GDM1 (cell line): ENCODE results near the gene MYH15.

Source experiments
- DNase-seq: peaks from one replicate; lab custom pipeline; 2025; lab: John Stamatoyannopoulos, UW

MYH15 gene

DNA sequence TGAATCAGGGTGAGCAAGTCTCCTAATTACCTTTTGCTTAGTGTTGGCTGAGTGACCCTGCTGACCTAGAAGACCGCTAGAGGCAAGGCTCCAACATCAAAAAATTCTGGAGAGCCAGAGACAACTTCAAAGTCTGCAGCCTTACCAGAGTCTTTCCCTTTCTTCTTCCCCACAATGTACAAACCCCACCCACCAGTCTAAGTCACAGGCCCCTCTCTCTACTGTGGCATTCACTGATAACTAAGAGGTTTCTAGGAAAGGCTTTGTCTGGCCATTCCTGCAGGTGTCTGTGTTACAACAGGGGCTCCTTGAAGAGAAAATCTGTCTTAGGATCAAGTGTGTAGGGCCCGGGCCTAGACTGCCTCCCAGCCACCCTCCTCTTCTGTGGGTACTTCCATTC is 525 bp downstream of the MYH15 start:
- no peak for DNase-seq

DNA sequence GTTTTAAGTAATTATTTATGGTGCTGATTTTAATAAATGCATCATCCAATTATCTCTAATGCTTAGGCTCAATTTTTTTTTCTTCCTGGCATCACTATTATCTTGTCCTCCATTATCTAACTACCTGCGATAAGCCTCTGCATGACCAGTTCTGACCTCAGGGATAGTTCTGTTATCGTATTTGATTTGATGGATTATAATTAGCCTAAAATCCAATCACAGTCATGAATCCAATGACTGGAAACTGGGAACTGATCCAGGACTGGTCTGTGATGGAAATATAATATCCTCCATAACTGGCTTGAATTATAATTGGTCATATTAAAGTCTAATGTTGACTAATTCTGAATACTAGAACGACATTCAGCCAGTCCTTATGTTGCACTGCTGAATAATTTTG is 1.1 kb downstream of the MYH15 start:
- no peak for DNase-seq

DNA sequence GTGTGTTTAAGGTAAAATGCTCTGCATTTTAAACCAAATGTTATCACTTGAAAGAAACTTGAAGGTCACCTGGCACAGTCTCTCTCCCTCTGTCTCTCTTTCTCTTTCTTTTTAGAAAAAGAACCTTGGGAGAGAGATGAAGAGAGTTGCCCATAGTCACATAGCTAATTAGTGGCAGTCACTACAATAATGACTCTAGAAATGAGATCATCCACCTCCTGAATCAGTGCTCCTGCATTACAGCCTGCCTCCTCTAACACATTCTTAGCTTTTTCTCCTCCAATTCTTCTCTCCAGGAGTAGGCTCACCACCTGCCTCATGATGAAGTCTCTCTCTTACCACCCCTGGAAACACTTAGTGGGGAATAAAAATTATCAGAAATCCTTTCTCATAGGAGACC is 2.5 kb downstream of the MYH15 start:
- no peak for DNase-seq

DNA sequence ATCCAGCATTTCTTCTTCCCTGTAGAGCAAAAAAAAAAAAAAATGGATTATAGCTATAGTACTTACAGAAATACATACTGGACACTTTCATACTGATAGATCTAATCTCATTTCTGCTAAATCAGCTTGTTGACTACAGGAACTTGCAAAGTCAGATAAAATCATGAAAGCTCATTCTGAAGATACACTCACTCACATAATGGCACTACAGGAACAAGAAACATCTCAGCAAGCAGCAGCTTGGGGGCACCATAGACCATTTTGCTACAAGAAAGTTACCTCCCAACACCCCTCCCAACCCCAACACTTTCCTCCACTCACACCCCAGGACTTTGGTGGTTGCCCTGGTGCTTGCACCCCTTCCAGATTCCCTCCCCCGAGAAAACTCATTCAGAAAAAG is 4.6 kb downstream of the MYH15 start:
- no peak for DNase-seq

DNA sequence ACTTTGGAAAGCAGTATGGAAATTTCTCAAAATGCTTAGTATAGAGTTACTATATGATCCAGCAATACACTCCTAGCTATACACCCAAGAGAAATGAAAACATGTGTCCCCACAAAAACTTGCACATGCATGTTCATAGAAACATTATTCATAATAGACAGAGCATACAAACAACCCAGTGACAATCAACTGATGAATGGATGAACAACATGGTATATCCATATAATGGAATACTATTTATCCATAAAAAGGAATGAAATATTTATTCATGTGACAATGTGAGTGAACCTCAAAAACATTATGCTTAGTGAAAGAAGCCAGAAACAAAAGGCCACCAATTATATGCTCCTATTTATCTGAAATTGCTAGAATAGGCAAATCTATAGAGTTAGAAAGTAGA is 6.7 kb downstream of the MYH15 start:
- DNase-seq: no peak

DNA sequence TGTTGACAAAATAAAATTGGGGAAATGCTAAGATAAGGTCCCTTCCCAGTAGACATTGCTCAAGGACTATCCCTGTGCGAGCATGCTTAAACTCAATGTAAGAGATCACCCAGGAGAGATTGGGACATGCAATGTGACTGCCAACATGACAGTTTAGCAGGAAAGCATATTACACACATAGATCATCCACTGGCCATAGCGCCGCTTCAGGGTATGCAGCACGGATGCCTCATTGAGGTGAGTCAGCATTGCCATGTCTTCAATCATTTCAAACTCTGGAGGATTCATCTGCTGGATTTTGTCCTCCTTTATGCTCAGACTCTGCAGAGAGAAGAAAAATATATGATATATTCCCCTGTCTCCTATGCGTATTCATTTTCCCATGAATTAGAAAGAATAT is 8.9 kb downstream of the MYH15 start:
- DNase-seq: no peak

DNA sequence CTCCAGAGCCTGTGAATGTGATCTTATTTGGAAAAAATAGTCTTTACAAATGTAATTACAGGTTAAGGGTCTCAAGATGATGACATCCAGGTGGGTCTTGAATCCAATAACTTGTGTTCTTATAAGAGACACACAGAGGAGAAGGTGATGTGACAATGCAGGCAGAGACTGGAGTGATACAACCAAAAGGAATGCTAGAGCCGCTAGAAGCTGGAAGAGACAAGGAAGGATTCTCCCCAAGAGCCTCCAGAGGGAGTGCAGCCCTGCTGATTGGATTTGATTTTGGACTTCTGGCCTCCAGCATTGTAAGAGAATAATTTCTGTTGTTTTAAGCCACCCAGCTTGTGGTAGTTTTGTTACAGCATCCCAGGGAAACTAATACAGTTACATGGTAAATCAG is 9.7 kb downstream of the MYH15 start:
- no peak for DNase-seq

DNA sequence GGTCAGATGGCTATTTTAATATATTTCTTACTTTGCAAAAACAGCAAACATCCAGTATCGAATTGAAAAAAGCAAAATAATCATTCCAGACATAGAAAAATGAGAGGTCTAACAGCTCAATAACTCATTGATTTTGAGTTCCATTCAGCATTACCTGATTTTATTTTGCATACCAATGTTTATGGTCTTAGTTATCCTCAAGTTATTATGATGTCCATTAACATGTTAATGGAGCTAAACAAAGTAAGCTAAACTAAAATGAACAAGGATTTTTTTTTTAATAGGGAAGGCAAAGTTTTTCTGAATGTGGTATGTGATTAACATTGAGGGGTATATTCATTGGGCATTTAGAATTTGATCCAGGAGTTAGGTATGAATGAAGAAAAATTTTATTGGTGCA is 13.1 kb downstream of the MYH15 start:
- DNase-seq: no peak

DNA sequence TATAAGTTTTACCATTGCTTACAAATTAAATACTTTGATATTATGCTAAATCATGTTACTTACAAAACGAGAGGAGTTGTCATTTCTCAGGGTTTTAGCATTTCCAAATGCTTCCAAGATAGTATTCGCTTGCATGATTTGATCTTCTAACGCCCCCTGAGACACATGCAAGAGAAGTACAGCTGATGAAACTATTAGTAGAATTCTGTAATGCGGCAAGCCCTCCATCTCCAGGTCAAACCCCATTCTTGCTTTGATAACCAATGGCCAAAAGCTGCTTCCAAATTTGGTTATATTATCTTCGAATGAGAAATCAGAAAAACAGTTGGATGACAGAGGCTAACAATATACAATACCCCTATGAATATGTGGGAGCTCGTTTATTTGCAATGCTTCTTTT is 14.7 kb downstream of the MYH15 start:
- DNase-seq: no peak

DNA sequence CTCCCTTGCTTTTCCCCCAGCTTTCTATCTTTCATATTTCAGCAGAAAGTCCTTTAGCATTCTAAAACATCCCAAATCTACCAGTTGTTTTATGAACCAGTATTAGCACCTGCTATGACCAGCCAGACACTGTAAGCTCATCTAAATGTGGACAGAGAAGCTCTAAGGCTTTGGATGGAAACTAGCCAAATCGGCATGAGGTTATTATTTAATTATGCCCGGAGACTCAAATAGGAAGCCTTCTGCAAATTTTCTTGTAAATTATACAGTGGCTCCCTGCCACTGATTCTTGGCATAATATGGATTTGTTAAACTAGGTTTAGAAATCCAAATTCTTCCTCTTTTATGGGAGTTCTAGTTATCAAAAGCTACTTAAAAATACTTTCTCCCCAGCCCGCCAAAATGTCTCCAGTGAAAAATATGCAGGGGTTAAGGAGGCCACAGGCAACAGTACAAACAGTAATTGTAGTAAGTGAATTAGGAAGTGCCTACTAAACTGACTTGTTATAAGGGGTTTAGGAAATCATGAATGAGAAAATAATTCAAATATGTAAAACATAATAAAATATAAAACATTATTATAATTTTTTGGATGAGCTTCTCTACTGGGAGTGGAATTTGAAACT is 15.4 kb downstream of the MYH15 start:
- DNase-seq: no peak

DNA sequence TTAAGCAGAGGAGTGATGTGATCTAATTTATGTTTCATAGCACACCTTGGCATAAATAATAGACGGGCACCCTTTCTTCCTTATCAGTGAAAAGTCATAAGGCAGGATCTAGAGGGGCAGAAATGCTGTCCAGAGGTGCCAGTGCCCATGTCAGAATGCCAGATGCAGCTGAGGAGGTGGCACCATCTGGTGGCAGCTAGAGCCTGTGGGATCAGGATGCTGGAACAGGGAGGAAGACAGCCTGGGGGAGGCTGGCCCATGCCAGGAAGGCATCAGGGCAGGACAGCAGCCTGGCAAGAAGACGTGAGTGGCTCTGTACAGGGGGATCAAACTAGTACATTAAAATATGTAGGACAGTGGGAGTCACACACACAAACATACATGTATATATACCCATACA is 16.5 kb downstream of the MYH15 start:
- no peak for DNase-seq

DNA sequence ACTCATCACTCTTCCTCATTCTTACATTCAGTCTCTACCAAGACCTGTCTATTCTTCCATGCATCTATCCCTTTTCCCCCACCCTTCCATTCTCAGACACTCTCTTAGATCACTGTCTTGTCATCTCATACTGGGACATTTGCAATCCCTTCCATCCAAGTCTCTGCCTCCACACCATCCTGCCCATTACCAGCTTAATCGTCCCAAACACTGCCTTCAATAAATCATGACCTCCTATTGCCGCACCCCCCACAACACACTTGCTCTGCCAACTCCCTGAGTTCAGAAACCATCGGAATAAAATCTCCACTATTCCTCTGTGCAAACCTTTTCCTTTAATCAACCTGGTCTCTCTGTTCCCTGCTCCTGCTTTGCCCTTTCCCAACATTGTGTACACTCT is 18.9 kb downstream of the MYH15 start:
- DNase-seq: no peak

DNA sequence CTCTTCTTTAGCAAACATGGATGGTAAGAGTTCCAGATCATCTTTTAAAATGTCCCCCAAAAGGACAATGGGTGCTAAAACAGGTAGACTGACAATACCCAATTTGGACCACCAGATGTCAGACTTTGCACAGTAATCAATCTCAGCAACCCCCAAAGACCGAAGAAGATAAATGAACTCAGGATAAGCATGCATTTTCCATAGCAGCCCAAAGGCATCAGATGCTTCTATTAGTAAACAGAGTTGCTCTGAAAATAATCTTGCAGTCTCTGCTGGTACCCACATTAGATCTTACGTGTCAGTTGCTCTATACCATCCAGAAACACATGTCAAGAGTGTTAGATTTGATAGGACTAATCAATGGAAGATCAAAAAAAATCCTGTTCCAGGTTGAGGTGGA is 20.6 kb downstream of the MYH15 start:
- DNase-seq: peak; percentile 10

DNA sequence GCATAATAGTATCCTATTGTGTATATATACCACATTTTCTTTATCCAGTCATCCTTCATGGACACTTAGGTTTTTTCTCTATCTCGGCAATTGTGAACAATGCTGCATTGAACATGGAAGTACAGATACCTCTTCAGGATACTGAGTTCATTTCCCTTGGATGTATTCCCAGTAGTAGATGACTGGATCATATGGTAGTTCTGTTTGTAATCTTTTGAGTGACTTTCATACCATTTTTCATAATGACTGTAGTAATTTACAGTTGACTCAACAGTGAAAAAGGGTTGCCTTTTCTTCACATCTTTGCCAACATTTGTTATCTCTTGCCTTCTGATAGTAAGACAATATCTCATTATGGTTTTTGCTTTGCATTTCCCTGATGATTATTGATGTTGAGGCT is 21.8 kb downstream of the MYH15 start:
- no peak for DNase-seq

DNA sequence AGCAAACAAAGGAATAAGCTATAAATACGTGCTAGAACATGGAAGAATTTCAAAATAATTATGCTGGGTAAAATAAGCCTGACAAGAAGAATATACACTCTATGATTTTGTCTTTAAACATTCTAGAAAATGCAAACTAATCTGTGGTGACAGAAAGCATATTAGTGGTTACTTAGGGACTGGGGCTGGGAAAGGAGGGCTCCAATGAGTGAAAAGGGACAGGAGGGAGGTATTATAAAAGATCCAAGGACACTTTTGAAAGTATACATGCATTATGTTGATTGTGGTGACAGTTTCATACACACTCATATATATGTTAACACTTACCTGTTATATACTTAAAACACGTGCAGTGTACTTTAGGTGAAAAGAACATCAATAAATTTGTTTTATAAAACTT is 23.0 kb downstream of the MYH15 start:
- DNase-seq: no peak

DNA sequence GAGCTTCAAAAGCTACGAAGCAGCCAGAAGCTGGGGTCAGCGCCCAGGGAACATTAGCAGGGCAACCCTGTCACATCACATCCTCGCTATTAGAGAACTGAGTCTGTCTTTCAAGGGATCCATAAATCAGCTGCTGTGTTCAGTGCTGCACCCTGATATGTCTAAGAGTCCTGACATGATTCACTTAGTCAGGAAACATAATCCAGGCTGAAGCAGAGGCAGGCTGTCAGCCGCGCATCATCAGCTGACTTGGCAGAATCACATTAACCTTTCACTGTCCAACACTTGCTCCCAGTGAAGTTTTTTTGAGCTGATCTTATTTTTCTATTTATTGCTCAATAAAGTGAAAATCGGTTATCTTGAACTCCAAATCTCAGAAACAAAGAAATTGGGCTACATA is 23.5 kb downstream of the MYH15 start:
- DNase-seq: no peak

DNA sequence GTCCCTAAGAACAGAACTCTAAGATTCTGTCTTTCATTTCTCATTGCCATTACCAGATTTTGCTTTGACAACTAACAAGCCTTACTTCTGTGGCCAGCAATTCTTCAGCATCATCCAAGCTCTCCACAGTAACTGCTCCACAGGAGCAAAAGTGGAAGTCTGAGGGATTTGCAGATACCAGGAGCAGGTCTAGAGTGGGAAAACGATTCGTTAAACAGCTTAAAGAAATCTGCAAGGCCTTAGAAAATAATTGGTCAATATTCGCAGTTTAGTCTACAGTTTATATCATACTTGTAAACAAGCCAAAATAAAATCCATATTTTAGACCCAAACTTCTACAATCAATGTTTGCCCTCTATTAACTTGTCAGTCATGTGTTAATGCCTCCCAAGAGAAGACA is 24.1 kb downstream of the MYH15 start:
- no peak for DNase-seq

DNA sequence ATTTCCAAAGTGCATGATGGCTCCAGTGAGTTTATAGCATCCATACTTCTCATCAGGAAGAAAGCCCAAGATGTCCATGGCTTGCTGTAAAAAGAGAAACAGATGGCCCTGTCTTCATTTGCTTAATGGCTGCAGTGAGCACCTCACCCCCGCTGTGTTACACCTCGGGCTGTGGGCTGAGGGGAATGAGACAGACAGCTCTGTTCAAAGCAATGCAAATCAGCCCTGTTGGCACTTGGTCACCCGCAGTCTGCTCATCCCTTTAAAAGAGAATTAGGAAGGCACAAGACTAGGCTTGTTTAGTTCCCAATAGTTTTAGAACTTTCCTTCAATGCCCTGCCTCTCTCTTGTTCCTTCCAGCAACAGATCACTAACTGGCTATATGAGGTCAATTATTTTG is 25.2 kb downstream of the MYH15 start:
- DNase-seq: no peak

DNA sequence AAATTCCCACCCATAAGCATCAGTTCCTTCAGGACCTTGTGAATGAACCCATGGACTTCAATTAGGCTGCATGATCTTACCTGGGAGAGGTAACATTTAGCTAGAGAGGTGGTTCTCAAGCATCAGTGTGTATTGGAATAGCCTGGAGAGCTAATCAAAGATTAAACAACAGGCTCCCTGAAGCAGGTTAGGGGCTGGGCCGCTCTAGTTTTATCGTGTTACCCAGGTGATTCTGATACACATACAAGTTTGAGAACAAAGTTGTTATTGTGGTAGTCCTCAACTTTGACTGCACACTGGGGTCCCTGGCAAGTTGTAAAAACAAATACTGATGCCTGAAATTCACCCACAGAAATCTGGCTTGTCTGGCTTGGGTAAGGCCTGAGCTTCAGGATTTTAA is 31.2 kb downstream of the MYH15 start:
- DNase-seq: no peak

DNA sequence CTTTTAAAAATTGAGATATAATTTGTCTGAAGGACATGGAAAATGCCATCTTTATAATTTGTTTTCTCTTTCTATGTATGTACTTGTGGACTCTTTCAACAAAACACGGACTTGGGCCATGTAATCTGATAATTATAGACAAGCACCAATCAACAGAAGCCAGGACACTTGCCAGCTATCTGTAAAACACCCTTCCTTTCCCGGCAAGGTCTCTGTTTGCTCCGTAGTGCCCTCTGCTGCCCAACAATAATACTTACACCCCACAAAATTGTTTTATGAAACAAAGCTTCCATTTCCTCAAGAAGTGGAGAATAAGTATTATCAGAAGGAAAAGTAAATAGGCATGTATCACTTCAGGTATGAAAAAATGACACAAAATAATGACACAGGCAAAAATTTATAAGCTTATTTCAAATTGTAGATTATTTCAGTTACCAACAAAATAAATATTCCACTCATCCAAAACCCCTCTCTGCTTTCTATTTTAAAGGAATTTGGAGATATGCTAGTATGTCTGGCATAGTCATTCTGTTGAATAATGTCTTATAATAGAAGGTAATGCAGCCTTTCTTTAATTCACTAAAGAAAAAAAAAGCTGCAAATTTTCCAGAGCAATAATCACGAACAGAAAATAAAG is 32.8 kb downstream of the MYH15 start:
- DNase-seq: peak; percentile 11

DNA sequence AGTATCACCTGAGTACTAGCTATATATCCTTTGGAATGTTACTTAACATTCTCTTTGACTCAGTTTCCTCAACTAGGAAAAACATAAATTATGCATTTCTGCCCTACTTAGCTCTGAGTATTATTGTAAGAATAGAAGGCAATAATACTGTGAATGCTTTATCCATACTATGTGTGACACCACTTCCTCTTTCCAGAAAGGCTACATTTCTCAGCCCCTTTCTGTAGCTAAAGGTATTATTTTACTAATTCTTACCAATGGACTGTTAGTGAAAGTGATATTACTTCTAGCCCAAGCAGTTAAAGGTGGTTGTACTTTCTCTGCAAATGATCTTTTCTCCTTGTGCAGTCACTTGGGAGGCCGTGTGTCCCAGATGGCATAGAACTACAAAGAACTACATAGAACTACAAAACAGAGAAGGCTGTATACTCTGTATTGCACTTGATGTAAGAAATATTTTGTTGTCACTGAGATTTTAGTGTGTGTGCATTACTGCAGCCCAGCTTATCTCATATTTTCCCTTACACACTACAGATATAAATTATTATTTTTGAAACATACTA is 35.1 kb downstream of the MYH15 start:
- DNase-seq: no peak

DNA sequence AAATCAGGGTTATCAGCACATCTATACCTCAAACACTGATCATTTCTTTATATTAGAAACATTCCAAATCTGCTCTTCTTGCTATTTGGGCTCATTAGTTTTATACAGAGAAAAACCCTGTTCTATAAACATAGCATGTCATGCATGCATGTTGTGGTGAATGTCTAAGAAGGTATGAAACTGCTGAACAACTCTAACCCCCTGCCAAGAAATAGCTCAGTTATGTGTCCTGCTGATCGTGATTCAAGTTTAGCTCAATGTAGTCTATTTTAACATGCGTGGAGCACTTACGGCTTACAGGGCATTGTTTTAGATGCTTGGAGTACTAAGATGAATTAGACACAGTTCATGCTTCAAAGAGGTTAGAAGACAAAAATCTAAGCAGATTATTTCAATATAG is 35.8 kb downstream of the MYH15 start:
- no peak for DNase-seq

DNA sequence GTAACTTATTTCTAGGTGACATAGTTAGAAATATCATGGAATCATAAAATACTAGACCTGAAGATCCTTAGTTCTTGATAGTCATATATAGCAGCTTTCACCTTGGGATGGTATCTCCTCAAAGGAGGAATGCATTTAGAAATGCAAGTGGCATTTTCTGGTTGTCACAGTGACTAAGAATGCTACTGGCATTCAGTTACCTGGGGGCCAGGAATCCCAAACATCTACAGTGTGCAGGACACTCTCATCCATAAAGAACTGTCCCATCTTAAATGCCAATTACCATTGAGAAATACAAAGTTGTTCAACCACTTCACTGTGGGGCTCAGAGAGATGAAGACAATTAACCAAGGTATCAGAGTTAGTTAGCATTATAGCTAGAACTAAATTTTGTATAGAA is 36.7 kb downstream of the MYH15 start:
- DNase-seq: no peak

DNA sequence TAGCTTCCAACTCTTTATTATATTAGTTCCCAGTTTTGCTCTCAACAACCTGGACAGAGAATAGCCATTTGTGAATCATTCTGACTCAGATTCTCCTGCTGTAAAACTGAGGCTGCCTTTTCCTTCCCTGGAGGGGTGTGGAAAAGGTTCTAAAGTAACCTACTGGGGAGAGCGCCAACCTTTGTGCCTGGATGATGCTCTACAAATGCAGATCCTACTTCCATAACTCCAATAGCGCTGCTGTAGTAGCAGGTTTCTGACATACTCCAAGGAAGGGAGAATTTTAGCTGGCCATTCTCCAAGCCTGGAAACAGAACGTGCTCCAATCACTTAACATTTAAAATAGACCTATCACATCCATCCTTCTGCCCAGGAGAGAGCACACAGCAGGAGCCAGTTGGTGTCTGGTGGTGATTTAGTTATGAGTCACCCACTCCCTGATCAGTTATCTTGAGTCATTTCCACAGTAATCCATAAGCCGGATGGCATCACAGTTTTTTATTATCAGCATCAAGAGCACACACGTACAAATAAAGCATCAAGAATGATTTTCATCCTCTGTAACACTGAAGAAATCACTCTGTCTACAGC is 38.3 kb downstream of the MYH15 start:
- DNase-seq: no peak
